DND-41 (cell line): ENCODE data around the gene MAST2.

Experiments
- EZH2 ChIP-seq: IDR thresholded peaks from 3 replicates; pipeline ENCODE4 v1.6.1; 2012; ENCODE audit warnings: borderline replicate concordance, low read depth, mild to moderate bottlenecking, moderate library complexity, low read length, inconsistent platforms; ENCODE audit not compliant: severe bottlenecking
- TF ChIP-seq, protein P1 (sequence below): IDR thresholded peaks from 2 replicates; pipeline ENCODE4 v1.5.1; 2012; ENCODE audit warnings: borderline replicate concordance, low read length, moderate library complexity, mild to moderate bottlenecking; ENCODE audit not compliant: poor library complexity, severe bottlenecking; ENCODE audit errors: extremely low read depth

DNA sequence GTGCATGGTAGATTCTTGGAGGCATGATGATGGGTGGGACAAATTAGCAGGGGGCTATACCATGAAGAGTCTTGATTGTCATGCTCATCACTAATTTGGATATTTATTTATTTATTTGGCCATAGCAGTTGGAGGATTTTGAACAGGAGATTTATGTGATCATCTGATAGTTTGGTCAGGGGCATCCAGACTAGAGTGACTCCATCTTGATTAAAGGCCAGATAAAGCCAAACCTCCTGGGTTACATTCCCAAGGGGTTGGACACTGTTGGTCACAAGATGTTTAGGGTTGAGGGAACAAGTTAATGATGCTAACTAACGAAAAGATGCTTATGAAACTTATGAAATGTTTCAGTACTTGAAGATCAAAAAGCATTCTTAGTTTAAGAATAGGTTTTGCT, 139.8 kb downstream of the MAST2 start:
- TF ChIP-seq, protein P1, sequence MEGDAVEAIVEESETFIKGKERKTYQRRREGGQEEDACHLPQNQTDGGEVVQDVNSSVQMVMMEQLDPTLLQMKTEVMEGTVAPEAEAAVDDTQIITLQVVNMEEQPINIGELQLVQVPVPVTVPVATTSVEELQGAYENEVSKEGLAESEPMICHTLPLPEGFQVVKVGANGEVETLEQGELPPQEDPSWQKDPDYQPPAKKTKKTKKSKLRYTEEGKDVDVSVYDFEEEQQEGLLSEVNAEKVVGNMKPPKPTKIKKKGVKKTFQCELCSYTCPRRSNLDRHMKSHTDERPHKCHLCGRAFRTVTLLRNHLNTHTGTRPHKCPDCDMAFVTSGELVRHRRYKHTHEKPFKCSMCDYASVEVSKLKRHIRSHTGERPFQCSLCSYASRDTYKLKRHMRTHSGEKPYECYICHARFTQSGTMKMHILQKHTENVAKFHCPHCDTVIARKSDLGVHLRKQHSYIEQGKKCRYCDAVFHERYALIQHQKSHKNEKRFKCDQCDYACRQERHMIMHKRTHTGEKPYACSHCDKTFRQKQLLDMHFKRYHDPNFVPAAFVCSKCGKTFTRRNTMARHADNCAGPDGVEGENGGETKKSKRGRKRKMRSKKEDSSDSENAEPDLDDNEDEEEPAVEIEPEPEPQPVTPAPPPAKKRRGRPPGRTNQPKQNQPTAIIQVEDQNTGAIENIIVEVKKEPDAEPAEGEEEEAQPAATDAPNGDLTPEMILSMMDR, result no peak
- no peak for TF ChIP-seq EZH2
